ENCODE measurements around the gene SMPX.

SMPX gene

GRCh38 chrX:21656587-21657317, 101.2 kb downstream of the SMPX start:
- DNase-seq, result peak; percentile 9

Measured in retina (tissue), 1 donor.